HuH-7.5 (cell line): Measurements from ENCODE around the gene KAT8.
"Not testable (repeated sequence)": the region's sequence is repeated elsewhere in the genome, so short reads cannot be mapped to it uniquely, and the experiment has no call there.

Source experiments
- DNase-seq: peaks from one replicate; pipeline ENCODE4 v3.0.0; 2011; ENCODE audit warnings: low spot score

The KAT8 gene

DNA sequence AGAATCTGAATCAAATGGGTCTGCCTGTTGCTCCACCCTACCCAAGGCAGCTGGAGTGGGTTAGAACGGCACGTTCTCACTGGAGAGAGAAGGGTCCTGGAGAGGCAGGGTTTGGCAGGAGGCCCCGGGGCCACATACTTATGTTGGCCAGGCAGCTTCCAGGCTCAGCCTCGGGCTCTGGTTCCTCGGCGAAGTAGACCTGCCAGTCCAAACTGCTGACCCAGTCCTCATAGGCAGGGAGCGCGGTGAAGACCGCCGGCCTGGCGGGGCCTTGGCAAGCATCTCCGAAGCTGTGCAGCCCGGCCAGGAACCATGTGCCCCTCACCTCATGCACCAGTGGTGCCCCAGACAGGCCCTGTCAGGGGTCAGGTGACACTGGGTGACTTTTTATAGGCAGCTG lies 33.5 kb upstream of the KAT8 start:
- DNase-seq: no peak

DNA sequence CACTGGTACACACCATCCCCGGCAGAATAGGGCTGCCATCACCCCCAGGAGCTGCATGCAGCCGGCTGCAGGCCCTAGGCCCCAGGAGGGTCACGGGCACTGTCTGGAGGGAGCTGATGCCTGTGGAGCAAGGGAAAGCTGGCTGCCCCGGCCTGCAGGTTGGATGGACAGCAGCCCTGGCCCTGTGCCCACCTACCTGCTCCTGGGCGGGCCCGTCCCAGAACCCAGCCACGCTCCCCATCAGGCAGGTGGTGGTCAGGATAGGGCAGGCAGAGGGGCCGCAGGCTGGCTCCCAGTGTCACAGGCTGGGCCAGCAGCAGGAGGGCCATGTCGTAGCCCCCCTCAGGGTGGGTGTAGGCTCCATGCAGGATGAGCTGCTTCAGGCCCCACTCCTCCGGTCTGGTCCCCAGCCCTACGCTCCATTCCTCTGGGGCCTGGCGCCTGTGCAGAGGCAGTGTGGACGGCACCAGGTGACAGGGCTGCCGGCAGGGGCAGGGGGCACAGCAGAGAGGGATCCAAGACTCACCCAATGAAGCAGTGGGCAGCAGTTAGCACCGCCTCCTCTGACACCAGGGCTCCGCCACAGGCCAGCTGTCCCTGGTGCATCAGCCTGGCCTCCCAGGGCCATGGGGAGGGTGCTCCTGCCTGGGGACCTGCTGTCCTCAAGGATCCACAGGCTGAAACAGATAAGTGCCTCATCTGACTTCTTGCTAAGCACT lies 32.7 kb upstream of the KAT8 start:
- DNase-seq: no peak

DNA sequence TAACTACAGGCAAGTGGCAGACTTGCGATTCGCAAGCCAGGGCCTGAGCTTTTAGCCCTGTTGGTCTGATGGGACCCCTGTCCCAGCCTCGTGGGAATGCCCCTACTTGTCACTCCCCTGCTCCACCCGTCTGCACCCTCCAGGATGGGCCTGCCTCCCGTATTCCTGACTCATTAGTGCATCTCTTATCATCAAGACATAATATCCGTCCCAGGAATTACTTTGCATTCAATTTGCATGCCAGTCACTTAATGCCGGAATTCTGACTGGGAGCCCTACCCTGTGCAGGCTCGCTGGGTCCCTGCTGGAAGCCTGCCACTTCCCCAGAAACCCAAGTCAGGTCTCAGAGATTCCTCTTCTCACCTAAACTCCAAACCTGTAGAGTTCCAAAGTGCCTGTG lies 32.1 kb upstream of the KAT8 start:
- DNase-seq: no peak

DNA sequence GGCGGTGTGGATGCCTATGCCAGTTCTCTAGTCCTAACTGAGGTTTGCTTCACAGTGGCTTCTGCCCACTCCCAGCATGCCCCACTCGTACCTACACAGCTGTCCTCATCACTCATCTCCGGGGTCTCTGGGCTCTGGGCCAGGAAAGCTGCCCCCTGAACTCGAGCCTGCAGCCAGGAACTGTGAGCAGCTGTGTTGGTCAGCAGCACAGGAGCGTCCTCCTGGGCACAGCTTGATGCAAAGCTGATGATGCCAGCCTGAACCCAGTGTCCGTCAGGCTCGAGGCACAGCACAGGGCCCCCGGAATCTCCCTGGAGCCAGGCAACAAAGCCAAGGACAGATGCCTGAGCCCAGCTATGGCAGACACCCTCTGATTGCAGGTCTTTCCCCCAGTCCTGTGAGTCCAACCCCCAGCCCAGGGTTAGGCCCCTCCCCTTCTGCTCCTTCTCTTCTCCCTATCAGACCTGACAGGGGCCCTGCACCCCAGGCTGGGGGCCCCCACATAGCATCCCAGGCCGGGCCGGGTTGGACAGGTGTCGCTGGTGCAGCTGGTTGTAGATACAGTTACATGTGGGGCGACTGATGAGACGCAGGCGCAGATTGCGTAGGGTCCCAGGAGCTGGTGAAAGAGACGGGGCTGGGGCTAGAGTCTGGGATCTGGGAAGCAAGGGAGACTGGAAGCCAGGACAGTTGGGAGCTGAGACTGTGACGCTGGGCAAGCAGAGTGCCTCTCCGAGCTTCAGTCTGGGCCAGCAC lies 31.4 kb upstream of the KAT8 start:
- DNase-seq: no peak

DNA sequence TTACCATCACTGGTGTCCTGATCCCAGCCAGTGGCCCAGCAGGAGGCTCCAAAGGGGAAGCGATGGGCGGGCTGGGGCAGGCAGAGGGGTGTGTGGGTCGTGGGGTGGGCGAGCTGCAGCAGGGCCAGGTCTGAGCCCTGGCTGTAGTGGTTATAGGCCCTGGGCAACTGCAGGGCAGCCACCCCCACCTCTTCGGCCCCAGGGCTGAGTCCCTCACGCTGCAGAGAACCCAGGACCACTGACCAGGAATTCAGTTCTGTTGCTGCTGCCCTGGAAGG lies 30.9 kb upstream of the KAT8 start:
- DNase-seq: no peak

DNA sequence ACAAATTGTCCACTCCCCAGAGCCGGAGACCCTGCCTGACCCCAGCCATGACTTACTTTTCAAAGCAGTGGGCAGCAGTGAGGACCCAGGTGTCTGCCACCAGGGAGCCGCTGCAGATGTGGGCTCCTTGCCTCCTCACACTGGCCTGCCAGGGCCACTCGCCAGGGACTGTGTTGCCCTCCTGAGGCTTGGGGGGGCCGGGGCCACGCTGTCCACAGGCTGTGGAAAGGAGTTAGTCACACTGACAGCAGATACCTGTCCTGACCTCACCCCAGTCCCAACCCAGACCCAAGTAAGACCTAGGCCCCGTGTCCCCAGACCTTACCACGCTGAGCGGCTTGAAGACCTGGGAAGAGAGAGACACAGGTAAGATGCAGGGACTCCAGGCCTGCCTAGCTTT lies 30.0 kb upstream of the KAT8 start:
- no peak for DNase-seq

DNA sequence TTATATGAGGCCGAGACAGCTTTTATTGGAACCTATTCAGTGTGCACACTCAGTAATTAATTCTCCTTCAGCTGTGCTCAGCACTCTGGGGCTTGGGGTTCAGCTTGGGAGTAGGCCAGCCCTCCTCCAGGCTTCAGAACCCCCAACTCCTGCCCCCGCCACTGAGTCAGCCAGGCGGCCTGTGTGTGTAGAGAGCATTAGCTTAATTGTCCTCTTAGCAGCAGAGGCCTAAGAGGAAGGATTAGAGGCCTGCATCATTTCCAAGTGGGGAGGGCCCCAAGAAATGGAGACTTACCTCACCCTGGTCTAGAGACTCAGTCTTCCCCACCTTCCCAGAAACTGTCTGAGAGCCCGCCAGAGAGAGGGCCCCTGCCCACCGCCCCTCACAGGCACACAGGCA lies 29.5 kb upstream of the KAT8 start:
- DNase-seq: no peak

DNA sequence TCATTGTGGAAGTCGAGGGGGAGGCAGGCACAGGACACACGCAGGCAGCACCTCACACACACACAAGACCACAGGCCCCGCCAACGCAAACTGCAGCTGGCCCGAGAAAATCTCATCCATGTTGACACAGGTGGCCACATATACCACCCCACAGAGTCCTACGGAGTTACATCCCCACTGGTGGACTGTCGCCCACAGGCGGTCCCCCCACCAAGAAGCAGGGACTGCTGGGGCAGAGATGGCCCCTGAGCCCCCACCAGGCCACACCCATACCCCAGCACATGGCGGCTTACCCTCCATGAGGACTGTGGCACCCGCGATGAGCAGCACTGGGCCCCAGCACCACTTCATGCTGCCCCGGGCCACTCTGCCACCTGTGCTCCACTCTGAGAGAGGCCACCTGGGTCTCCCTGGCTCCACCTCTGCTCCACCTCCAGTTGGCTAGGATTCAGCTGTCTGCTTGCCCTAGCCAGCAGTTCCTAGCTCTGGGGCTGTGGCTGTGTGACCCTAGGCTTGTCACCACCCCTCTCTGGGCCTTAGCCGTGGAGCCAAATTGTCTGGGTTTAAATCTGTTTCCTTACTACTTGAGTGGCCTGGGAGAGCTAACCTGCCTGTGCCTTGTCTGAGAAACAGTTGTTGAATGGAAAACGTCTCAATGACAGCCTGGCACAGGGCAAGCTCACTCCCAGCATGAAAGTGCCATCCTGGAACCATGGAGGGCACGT lies 28.8 kb upstream of the KAT8 start, which contains the start of gene PRSS53:
Gene PRSS53 (minus strand): TSS at position 485 of the 725 bp plus-strand sequence. CDS start 134 bp downstream, at position 351.
- DNase-seq: no peak

DNA sequence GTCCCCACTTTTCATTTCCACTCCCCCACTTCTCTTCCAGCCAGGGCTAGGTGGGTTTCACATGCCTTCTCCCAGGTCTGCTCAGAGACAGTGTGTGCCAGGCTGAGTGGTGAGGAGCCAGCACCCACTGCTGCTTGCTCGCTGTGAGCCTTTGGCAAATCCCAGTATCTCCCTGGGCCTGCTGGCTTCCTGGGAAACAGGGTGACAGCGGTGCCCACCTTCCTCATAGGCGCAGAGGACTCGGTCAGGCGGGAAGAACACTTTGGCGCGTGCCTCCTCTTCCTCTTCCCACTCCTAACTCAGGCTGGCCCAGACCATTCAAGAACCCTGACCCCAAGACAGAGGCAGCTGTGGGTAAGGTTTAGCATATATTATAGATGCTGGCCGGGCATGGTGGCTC lies 28.3 kb upstream of the KAT8 start:
- no peak for DNase-seq

DNA sequence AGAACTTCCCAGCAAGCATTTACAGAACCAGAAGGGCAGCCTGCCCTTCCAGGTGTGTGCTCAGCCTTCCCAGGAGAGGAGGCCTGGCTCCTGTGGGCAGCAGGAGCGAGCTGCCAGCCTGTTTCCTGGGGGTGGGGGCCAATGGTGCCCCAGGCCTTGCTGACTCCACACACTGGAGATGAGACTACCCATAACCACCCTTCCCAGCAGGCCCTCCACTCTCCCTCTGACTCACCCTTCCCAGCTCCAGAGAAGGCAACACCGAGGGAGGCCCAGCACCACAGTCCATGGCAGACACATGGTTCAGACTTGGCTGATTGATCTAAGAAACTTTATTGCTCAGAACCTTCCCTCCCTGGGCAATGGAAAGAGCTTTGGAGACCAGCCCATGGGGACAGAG lies 26.9 kb upstream of the KAT8 start:
- no peak for DNase-seq

DNA sequence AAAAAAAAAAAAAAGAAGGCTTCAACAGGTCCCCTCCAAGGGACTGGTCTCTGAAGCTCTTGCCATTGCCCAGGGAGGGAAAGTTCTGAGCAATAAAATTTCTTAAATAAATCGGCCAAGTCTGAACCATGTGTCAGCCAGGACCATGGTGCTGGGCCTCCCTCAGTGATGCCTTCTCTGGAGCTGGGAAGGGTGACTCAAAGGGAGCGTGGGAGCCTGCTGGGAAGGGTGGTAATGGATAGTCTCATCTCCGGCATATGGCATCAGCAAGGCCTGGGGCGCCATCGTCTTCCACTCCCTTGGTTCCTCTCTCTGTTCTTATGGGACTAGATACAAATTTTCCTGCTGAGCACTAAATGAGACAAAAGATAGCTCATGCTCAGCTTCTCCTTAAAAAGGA lies 25.1 kb upstream of the KAT8 start:
- no peak for DNase-seq

DNA sequence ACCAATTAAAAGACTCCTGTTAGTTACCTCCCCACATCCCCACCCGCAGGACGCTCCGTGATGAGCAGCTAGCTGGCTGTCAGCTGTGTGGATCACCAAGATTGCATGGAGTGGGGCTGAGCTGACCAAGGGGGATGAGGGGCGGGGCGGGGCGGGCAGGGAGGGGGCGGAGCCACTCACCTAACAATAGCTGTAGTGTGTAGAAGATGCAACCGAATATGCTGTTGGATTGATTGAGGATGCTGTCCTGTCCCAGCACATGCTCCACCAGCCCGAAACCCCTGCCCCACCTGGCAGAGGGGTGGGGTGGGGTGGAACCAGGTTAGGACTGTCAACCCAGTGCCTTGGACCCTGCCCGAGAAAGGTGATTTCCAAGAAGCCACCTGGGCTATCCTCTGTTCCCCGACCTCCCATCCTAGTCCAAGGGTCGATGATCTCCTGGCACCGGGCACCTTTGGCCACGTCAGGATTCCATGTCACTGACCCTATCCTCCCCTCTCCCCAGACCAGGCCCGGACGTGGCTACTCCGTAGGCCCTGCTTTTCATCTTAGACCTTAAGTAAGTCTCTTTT lies 24.2 kb upstream of the KAT8 start:
- no peak for DNase-seq

DNA sequence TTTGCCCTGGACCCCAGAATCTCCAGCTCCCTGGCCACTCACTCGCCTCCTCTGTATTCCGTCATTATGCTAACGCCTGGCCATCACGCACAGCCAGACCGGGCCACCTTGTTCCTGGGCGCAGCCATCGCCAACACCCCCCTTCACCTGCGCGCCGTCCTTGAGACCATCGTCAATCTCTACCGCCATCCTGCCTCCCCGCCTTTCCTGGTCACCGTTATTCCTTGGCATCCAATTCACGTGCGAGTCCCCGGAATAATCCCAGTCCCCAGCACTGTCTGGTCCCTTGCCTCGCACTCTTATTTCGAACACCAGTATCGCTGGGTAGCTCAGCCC lies 23.4 kb upstream of the KAT8 start:
- no peak for DNase-seq

DNA sequence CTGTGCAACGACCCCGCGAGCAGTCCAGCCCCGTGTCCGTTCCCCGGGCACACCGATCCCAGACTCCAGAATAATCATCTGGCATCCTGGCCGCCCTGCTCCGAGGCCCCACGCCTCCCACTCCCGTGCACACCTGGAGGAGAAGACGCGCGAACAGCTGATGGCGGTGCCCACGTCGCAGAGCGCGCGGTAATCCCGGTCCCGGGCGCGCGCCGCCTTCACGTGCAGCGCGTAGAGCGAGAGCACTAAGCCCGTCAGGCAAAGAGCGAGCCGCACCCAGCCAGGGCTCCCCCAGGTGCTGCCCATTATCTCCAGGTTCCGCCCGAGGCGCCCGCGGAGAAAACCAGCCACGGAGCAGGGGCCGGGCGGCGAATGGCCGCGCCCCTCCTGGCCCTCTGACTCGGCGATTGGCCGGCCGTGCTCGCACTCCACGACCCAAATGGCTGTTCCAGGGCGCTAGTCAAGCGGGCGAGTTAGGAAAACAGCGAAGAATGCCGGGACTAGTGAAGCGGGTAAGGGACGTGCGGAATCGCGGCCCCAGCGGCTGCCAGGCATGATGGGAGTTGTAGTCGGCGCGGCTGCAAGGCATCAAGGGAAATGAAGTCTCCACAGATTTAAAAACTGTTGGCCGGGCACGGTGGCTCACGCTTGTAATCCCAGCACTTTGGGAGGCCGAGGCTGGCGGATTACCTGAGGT lies 22.9 kb upstream of the KAT8 start, which contains the start of gene VKORC1:
Gene VKORC1 (minus strand): TSS at position 374 of the 697 bp plus-strand sequence. CDS start 68 bp downstream, at position 306.
- DNase-seq: peak; percentile 88

DNA sequence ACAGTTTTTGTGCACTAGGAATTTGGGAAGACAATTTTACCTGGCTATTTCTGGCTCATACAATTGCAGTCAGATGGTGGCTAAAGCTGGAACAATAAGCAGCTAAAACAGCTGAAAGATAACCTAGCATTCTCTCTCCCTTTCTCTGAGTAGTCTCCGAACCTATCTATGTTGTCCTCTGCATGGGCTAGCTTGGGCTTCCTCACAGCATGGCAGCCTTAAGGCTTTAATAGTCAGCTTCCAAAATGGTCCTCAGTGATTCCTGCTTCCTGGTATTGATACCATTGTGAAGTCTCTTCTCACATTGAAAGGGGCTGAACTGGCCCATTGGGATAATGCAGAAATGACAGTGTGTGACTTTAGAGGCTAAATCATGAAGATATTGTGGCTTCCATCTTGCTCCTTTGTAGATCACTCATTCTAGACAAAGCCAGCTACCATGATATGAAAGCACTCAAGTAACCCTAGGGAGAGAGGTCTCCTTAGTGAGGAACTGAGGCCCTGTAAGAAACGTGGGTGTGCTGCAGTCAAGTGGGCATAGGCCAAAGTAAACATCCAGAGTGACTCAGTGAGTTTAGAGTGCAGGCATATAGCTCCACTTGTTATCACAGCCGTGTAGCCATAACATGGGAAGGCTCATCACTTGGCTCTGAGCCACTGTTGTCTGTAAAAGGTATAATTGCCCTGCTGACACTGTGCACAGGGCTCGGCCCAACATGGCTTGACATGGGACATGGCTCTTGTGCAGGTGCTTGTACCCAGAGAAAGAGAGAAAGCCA lies 17.4 kb upstream of the KAT8 start:
- DNase-seq: no peak

DNA sequence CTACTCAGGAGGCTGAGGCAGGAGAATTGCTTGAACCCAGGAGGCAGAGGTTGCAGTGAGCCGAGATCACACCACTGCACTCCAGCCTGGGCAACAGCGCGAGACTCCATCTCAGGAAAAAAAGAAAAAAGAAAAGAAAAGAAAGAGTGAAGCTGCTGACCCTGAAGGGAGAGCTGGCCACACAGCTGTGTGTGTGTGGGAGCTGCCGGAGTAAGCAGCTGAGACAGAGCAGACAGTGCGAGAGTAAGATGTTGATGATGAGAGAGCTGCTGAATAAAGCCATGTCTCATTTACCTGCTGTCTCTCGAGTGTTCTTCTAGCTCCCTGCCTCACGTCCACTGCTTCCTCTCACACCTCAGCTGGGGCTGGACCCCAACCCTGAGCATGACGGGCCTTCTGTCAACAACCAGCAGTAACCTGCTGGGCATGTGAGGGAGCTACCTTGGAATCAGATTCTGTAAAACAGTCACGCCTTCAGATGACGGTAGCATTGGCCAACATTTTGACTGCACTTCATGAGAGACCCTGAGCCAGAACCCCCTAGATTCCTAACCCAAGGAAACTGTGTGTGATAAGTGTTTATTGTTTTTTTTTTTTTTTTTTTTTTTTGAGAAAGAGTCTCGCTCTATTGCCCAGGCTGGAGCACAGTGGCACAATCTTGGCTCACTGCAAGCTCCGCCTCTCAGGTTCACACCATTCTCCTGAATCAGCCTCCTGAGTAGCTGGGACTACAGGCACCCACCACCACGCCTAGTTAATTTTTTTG lies 16.4 kb upstream of the KAT8 start:
- not testable (repeated sequence) for DNase-seq

DNA sequence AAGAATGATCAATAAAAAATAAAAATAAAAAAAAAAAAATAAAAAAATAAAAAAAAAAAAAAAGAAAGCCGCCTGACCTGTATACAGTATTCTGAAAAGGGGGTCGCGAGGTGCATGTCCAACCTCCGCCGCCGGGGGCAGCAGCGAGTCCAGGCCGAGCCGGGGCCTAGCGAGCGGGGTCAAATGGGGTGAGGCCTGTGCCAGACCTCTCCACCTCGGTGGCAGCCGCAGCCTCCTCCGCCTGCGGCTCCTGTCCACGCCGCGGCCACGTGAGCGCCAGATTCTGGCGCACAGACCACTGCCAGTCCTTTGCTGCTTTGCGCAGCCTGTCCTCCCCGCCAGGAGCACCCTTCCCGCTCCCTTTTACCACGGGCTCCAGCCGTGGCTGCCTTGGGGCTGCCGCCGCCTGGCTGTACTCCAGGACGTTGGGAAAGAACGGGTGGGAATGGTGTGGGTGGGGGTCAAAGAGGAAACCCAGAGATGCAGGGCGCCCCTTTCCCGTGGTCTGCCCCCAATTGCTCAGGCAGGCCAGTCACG lies 11.7 kb upstream of the KAT8 start:
- peak; percentile 87 for DNase-seq

DNA sequence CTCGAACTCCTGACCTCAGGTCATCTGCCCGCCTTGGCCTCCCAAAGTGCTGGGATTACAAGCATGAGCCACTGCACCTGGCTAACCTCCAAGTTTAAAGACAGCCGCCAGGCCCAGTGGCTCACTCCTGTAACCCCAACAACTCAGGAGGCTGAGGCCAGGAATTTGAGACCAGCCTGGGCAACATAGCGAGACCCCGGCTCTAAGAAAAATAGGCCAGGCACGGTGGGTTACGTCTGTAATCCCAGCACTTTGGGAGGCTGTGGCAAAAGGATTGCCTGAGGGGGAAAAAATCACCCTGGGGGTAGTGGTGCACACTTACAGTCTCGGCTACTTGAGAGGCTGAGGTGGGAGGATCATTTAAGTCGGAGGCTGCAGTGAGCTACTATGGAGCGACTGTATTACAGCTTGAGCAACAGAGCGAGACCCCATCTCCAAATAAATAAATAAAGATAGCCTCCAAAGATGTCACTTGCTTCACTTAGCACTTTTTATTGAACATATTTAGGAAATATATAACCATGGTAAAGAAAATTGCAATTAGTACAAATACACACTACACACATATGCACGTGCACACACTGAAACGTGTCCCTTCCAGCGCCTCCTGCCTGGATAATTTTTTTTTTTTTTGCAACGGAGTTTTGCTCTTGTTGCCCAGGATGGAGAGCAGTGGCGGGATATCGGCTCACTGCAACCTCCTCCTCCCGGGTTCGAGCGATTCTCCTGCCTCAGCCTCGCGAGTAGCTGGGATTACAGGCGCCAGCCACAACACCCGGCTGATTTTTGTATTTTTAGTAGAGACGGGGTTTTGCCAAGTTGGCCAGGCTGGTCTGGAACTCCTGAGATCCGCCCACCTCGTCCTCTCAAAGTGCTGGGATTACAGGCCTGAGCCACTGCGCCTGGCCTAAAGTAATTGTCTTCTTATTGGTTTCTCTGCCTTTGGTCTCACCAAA lies 10.7 kb upstream of the KAT8 start:
- DNase-seq: no peak

DNA sequence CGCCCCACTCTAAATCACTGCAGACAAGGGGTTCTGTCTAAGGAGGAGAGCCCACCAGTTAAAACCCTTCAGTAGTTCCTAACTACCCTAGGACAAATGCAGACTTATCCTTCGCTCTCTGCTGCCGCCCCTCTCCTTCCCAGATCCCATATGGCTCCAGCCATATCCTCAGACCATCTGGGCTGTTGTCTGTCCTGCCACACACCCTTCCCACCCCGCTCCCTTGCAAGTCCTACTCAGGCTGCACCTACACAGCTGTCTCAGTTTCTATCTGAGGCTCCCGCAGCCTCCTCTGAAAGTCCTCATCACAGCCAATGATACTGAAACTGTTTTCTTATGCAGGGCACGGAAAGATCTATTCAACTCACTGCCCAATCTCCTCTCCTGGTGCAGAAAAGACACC lies 10.0 kb upstream of the KAT8 start:
- DNase-seq: no peak
